Retinal pigment epithelial cell (primary cell): Measurements from ENCODE around the gene BRAP.
"Not testable (repeated sequence)": the region's sequence is repeated elsewhere in the genome, so short reads cannot be mapped to it uniquely, and the experiment has no call there.

Experiments used
- DNase-seq: peaks from one replicate; pipeline ENCODE4 v3.0.0-alpha.2; 2010; ENCODE audit warnings: low read depth
- H3K4me3 ChIP-seq: 2 replicates; pipeline ENCODE4 v1.5.1; 2011; ENCODE audit warnings: mild to moderate bottlenecking, low read length, control low read depth, moderate library complexity
- TF ChIP-seq, protein P1 (sequence below): conservative IDR thresholded peaks from 2 replicates; pipeline ENCODE4 v1.5.1; 2011; ENCODE audit warnings: low read depth, low read length, control low read depth, inconsistent platforms

BRAP gene

DNA sequence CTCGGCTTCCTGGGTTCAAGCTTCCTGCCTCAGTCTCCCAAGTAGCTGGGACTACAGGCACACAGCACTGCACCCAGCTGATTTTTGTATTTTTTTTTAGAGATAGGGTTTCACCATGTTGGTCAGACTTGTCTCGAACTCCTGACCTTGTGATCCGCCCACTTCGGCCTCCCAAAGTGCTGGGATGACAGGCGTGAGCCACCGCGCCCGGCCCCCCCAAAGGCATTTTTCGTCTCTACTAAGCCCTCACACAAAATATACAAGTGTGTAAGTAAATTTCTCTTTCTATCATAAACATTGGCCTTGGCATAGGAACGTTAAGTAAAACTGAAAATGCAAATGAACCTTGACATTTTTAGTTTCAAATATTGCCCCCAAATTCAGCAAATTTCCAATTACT, 2.2 kb upstream of the BRAP start:
- DNase-seq, result no peak
- H3K4me3 ChIP-seq, result no peak overlapping the region
- TF ChIP-seq, protein P1, sequence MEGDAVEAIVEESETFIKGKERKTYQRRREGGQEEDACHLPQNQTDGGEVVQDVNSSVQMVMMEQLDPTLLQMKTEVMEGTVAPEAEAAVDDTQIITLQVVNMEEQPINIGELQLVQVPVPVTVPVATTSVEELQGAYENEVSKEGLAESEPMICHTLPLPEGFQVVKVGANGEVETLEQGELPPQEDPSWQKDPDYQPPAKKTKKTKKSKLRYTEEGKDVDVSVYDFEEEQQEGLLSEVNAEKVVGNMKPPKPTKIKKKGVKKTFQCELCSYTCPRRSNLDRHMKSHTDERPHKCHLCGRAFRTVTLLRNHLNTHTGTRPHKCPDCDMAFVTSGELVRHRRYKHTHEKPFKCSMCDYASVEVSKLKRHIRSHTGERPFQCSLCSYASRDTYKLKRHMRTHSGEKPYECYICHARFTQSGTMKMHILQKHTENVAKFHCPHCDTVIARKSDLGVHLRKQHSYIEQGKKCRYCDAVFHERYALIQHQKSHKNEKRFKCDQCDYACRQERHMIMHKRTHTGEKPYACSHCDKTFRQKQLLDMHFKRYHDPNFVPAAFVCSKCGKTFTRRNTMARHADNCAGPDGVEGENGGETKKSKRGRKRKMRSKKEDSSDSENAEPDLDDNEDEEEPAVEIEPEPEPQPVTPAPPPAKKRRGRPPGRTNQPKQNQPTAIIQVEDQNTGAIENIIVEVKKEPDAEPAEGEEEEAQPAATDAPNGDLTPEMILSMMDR, result no peak

GRCh38 chr12:111687255-111687654, 1.5 kb upstream of the BRAP start:
- DNase-seq, result no peak

GRCh38 chr12:111686574-111687105, 884 bp upstream of the BRAP start:
- TF ChIP-seq, protein P1, result no peak
- no peak for DNase-seq
- peak overlapping the region; percentile 97 for H3K4me3 ChIP-seq

More at GRCh38 chr12:111687255-111687654, 1.5 kb upstream of the BRAP start:
- H3K4me3 ChIP-seq, result no peak overlapping the region
- TF ChIP-seq, protein P1, result peak; percentile 7

GRCh38 chr12:111685322-111685810, 390 bp downstream of the BRAP start:
- H3K4me3 ChIP-seq, result peak overlapping the region; percentile 97
- TF ChIP-seq, protein P1, result no peak
- no peak for DNase-seq

DNA sequence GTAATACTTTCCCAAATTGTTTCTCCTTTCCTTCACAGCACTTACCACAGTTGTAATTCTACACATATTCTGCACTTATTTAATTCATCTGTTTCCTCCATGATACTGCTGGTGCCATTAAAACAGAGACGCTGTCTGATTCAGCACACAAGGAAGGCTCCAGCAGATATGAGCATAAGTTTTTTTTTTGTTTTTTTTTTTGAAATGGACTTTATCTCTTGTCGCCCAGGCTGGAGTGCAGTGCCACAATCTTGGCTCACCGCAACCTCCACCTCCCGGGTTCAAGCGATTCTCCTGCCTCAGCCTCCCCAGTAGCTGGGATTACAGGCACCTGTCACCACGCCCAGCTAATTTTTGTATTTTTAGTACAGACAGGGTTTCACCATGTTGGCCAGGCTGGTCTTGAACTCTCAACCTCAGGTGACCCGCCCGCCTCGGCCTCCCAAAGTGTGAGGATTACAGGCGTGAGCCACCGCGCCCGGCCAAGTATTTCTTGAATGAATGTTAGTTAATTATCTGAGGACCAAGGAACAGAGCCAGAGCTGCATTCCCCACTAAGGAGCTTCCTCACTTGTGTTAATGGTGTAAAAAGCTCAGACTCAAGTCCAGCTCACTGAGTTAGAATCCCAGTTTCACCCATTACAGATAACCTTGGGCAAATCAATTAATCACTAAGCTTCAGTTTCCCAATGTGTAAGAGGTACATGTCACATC, 1.1 kb downstream of the BRAP start:
- peak overlapping the region; percentile 97 for H3K4me3 ChIP-seq
- DNase-seq, result not testable (repeated sequence)

GRCh38 chr12:111677186-111677585, 8.6 kb downstream of the BRAP start:
- H3K4me3 ChIP-seq, result no peak overlapping the region
- TF ChIP-seq, protein P1, result no peak
- no peak for DNase-seq

GRCh38 chr12:111673503-111673902, 12.3 kb downstream of the BRAP start:
- TF ChIP-seq, protein P1, result peak; percentile 67
- DNase-seq, result no peak
- no peak overlapping the region for H3K4me3 ChIP-seq
